H1 (cell line): ENCODE results near the gene DAPK2. TPM values are rescaled to one million over a fixed set of nuclear protein-coding genes. Genes with fewer than 3 reads are reported as not detected.

Experiments used
- CTCF ChIA-PET: fragments of 300-600 bp; sonication (Branson Sonifier 250); formaldehyde crosslinking; loops from one replicate; lab custom pipeline; 2021; ENCODE audit not compliant: partially characterized antibody; lab: Charles Lee
- POLR2A ChIA-PET: fragments of 300-600 bp; sonication (Branson Sonifier 250); formaldehyde crosslinking; loops from one replicate; lab custom pipeline; 2021; ENCODE audit warnings: inconsistent platforms; ENCODE audit not compliant: partially characterized antibody; lab: Charles Lee
- DNase-seq, 2 experiments: peaks; one replicate each; pipeline versions ENCODE4 v3.0.0 to v3.0.0-alpha.2; 2010 to 2022; ENCODE audit warnings: low spot score in 2 of 2, low read depth in 1 of 2, mixed read lengths in 1 of 2
- FAIRE-seq: peaks from 2 replicates; lab custom pipeline; 2011; peaks lifted over from hg19 to GRCh38; lab: Jason Lieb, UNC
- H2AFZ ChIP-seq: 2 replicates; pipeline ENCODE4 v1.8.1; 2012; ENCODE audit warnings: low read length, inconsistent platforms
- H2AK5ac ChIP-seq: 2 replicates; pipeline ENCODE4 v1.6.1; 2013; ENCODE audit warnings: low read depth, low read length
- H2BK120ac ChIP-seq: replicated peaks from 2 replicates; pipeline ENCODE3; 2013; ENCODE audit warnings: low read depth, low read length, inconsistent platforms
- H2BK12ac ChIP-seq: 2 replicates; pipeline ENCODE4 v1.6.1; 2013; ENCODE audit warnings: low read depth, low read length
- H2BK15ac ChIP-seq: 2 replicates; pipeline ENCODE4 v1.6.1; 2013; ENCODE audit warnings: low read length
- H2BK20ac ChIP-seq: 2 replicates; pipeline ENCODE4 v1.6.1; 2013; ENCODE audit warnings: low read length
- H2BK5ac ChIP-seq: 2 replicates; pipeline ENCODE4 v1.6.1; 2013; ENCODE audit warnings: low read depth, low read length
- H3K14ac ChIP-seq: 2 replicates; pipeline ENCODE4 v1.6.1; 2013; ENCODE audit warnings: inconsistent platforms; ENCODE audit not compliant: insufficient read length
- H3K18ac ChIP-seq: 2 replicates; pipeline ENCODE4 v1.6.1; 2013; ENCODE audit warnings: low read length; ENCODE audit errors: extremely low read depth
- H3K23ac ChIP-seq: 2 replicates; pipeline ENCODE4 v1.6.1; 2013; ENCODE audit warnings: inconsistent platforms; ENCODE audit not compliant: insufficient read length
- H3K23me2 ChIP-seq: 2 replicates; pipeline ENCODE4 v1.6.1; 2013; ENCODE audit warnings: low read depth, low read length
- H3K27ac ChIP-seq: 2 replicates; pipeline ENCODE4 v1.6.1; 2011; ENCODE audit warnings: low read depth, low read length, inconsistent platforms
- H3K27me3 ChIP-seq, 4 experiments: replicated peaks in 1 of 4; 1 replicate in 1 of 4; 2 replicates in 3 of 4; pipeline versions ENCODE4 v1.6.1 to v1.8.1; 2011 to 2013; ENCODE audit warnings: low read length in 3 of 4, mild to moderate bottlenecking in 3 of 4, inconsistent platforms in 2 of 4, mixed read lengths in 2 of 4, moderate library complexity in 1 of 4; ENCODE audit not compliant: control insufficient read depth in 3 of 4, insufficient read depth in 3 of 4; ENCODE audit errors: extremely low read depth in 1 of 4
- H3K36me3 ChIP-seq, 4 experiments: 2 replicates each; pipeline versions ENCODE4 v1.6.1 to v1.8.1; 2011 to 2013; ENCODE audit warnings: mild to moderate bottlenecking in 4 of 4, low read length in 3 of 4, moderate library complexity in 2 of 4, control low read depth in 1 of 4, inconsistent platforms in 1 of 4; ENCODE audit not compliant: insufficient read depth in 4 of 4, control insufficient read depth in 2 of 4
- H3K4ac ChIP-seq: replicated peaks from 2 replicates; pipeline ENCODE3; 2013; ENCODE audit warnings: low read length, low read depth, mixed read lengths, inconsistent platforms; ENCODE audit not compliant: insufficient read length
- H3K4me1 ChIP-seq, 4 experiments: replicated peaks in 1 of 4; 1 replicate in 1 of 4; 2 replicates in 3 of 4; pipeline versions ENCODE4 v1.6.1 to v1.8.1; 2011 to 2013; ENCODE audit warnings: low read length in 3 of 4, inconsistent platforms in 2 of 4, mixed read lengths in 1 of 4; ENCODE audit not compliant: insufficient read depth in 4 of 4, control insufficient read depth in 3 of 4
- H3K4me2 ChIP-seq, 2 experiments: 2 replicates each; pipeline versions ENCODE4 v1.6.1 to v1.8.1; 2011 to 2013; ENCODE audit warnings: low read depth in 2 of 2, low read length in 2 of 2, control low read depth in 1 of 2, inconsistent platforms in 1 of 2, mild to moderate bottlenecking in 1 of 2; ENCODE audit not compliant: insufficient read depth in 1 of 2
- H3K4me3 ChIP-seq, 4 experiments: fragments of 200-600, 300-600 bp in 1 of 4; sonication (generic), shearing (Covaris generic), sonication (Bioruptor Twin) in 1 of 4; 2 replicates each; pipeline versions ENCODE4 v1.5.1 to v1.8.1; 2011 to 2016; ENCODE audit warnings: low read length in 4 of 4, low read depth in 3 of 4, control low read depth in 2 of 4, inconsistent platforms in 2 of 4, mild to moderate bottlenecking in 2 of 4, mixed read lengths in 1 of 4, moderate library complexity in 1 of 4; ENCODE audit not compliant: insufficient read depth in 2 of 4; ENCODE audit errors: extremely low read depth in 1 of 4
- H3K56ac ChIP-seq: replicated peaks from 2 replicates; pipeline ENCODE3; 2013; ENCODE audit warnings: low read depth, mild to moderate bottlenecking, mixed read lengths, low read length, inconsistent platforms; ENCODE audit not compliant: insufficient read length
- H3K79me1 ChIP-seq: 2 replicates; pipeline ENCODE4 v1.6.1; 2013; ENCODE audit warnings: low read depth, low read length, control low read depth
- H3K79me2 ChIP-seq, 2 experiments: 2 replicates each; pipeline versions ENCODE4 v1.6.1 to v1.8.1; 2012 to 2013; ENCODE audit warnings: low read length in 2 of 2, mild to moderate bottlenecking in 2 of 2, inconsistent platforms in 1 of 2; ENCODE audit not compliant: insufficient read depth in 2 of 2, control insufficient read depth in 1 of 2
- H3K9ac ChIP-seq, 4 experiments: replicated peaks in 1 of 4; 1 replicate in 1 of 4; 2 replicates in 3 of 4; pipeline versions ENCODE4 v1.6.1 to v1.8.1; 2011 to 2013; ENCODE audit warnings: low read depth in 3 of 4, low read length in 3 of 4, control low read depth in 2 of 4, mild to moderate bottlenecking in 2 of 4, moderate library complexity in 2 of 4, inconsistent platforms in 1 of 4; ENCODE audit errors: extremely low read depth in 1 of 4
- H3K9me3 ChIP-seq, 2 experiments: 2 replicates each; pipeline versions ENCODE4 v1.6.1 to v1.8.1; 2012 to 2013; ENCODE audit warnings: mild to moderate bottlenecking in 2 of 2, moderate library complexity in 2 of 2, control low read depth in 1 of 2, inconsistent platforms in 1 of 2, low read depth in 1 of 2, low read length in 1 of 2, mixed read lengths in 1 of 2; ENCODE audit not compliant: insufficient read depth in 2 of 2
- H4K20me1 ChIP-seq, 2 experiments: replicated peaks in 1 of 2; 2 replicates each; pipeline versions ENCODE3 to v1.8.1; 2011 to 2013; ENCODE audit warnings: inconsistent platforms in 2 of 2, low read length in 2 of 2, mild to moderate bottlenecking in 1 of 2; ENCODE audit not compliant: insufficient read depth in 2 of 2, control insufficient read depth in 1 of 2
- H4K5ac ChIP-seq: 2 replicates; pipeline ENCODE4 v1.6.1; 2013; ENCODE audit warnings: low read length, low read depth, mixed read lengths, inconsistent platforms; ENCODE audit not compliant: insufficient read length
- H4K8ac ChIP-seq: 2 replicates; pipeline ENCODE4 v1.8.0; 2013; ENCODE audit warnings: mild to moderate bottlenecking, moderate library complexity, low read length, inconsistent platforms; ENCODE audit not compliant: insufficient read depth; ENCODE audit errors: extremely low read depth
- H4K91ac ChIP-seq: replicated peaks from 2 replicates; pipeline ENCODE3; 2013; ENCODE audit warnings: low read length, mixed read lengths, inconsistent platforms; ENCODE audit not compliant: insufficient read length
- ASH2L ChIP-seq: fragments of 200-600, 300-600 bp; sonication (generic); IDR thresholded peaks from one replicate; pipeline ENCODE4 v1.7.1; 2017; ENCODE audit warnings: low read length
- BACH1 ChIP-seq: IDR thresholded peaks from 2 replicates; pipeline ENCODE4 v1.6.1; 2012; ENCODE audit warnings: low read length, improper control_type of control experiment
- BCL11A ChIP-seq, 2 experiments: IDR thresholded peaks; one replicate each; pipeline ENCODE4 v1.6.1; 2011; ENCODE audit warnings: low read depth in 2 of 2, low read length in 2 of 2, mild to moderate bottlenecking in 2 of 2
- BRCA1 ChIP-seq: IDR thresholded peaks from 2 replicates; pipeline ENCODE4 v1.6.1; 2012; ENCODE audit warnings: low read depth, low read length, improper control_type of control experiment
- CEBPB ChIP-seq: IDR thresholded peaks from 2 replicates; pipeline ENCODE4 v1.6.1; 2012; ENCODE audit warnings: low read depth, low read length
- GTF2F1 ChIP-seq: IDR thresholded peaks from 2 replicates; pipeline ENCODE4 v1.6.1; 2012; ENCODE audit warnings: low read depth, low read length, improper control_type of control experiment, borderline replicate concordance
- SP1 ChIP-seq: IDR thresholded peaks from 2 replicates; pipeline ENCODE4 v1.6.1; 2011; ENCODE audit warnings: low read depth, low read length
- WGBS, 2 experiments: shearing (Covaris generic) in 1 of 2; methylation state at CpG; one replicate each; pipeline versions ENCODE4 v1.1.6 to v1.1.7; 2013 to 2015; ENCODE audit warnings: low lambda C conversion rate in 2 of 2, mixed read lengths in 2 of 2, inconsistent platforms in 1 of 2, low coverage in 1 of 2, missing lambda C conversion rate in 1 of 2; ENCODE audit not compliant: insufficient replicate concordance in 2 of 2, insufficient coverage in 1 of 2, insufficient read length in 1 of 2; ENCODE audit errors: extremely low coverage in 1 of 2, missing lambda C conversion rate in 1 of 2; 5-methylcytosine and 5-hydroxymethylcytosine counted together
- polyA plus RNA-seq, 7 experiments: library from polyadenylated mRNA; depleted of rRNA in 3 of 7; stranded (reverse) in 5 of 7; unstranded in 2 of 7; fragments of >200 nt in 5 of 7; fragments of 200-250 nt in 2 of 7; gene quantifications; 1 replicate in 5 of 7; 2 replicates in 1 of 7; 4 replicates in 1 of 7; pipeline versions ENCODE4 v1.2.1 to v1.2.3, GENCODE V29; 2011 to 2013; ENCODE audit warnings: missing spikeins in 2 of 7, mixed read lengths in 2 of 7
- total RNA-seq: library from RNA; stranded (reverse); fragmentation: NEBNext Ultra II Directional; extraction: Animal tissue kit (Norgen Biotek cat#: 25700); gene quantifications from 2 replicates; pipeline ENCODE4 v1.2.1, GENCODE V29; 2021

Gene DAPK2
- total and polyA plus RNA-seq, 2 of the 8 experiments (the other 6 are each of a cell fraction or from before 2014, with no cell fraction given): 1.8 to 2.9 TPM

DNA sequence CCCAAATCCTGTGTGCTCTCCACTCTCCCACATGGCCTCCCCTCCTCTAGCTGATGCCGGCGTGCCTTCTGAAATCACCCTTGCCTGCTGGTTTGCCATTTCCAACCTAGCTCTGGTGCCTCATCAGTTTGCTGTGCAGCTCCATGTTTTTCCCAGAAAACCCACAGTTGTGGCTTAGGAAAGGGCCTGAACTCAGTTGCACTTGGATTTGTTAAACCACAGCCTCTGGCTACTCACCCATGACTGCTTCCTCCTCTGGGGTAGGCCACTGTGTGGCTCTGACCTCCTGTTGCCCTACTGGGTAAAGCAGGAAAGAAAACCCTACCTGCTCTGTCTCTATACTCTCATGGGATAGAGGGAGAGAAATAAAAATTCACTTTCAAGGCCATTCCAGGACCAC, 97.3 kb downstream of the DAPK2 start:
- Histone ChIP-seq H2BK12ac (0 out of 2 replicates have a peak overlapping the region, but pooled peaks have one; percentile 31), H3K23ac (no peak overlapping the region), H3K79me2 (no peaks in the 10 kb centered on the region), H3K4me1 (peaks cover 0 to 3% (median 2%) of the 10 kb centered on the region in 4 experiments; a peak in 5 of 7 replicates), H2BK20ac (no peak overlapping the region), H3K27ac (no peak overlapping the region), H2BK5ac (no peak overlapping the region), H2BK15ac (no peak overlapping the region), H3K23me2 (no peaks in the 10 kb centered on the region), H4K20me1 (no peaks in the 10 kb centered on the region), H4K91ac (no peak overlapping the region), H3K18ac (no peak overlapping the region), H3K4ac (no peak overlapping the region), H3K79me1 (no peaks in the 10 kb centered on the region), H4K5ac (no peak overlapping the region), H3K4me2 (no peak overlapping the region), H3K36me3 (no peaks in the 10 kb centered on the region), H2AK5ac (no peak overlapping the region), H3K9me3 (no peaks in the 10 kb centered on the region), H4K8ac (no peak overlapping the region), H2BK120ac (no peak overlapping the region), H3K27me3 (no peaks in the 10 kb centered on the region), H2AFZ (no peak overlapping the region), H3K14ac (peak overlapping the region; percentile 21), H3K56ac (no peak overlapping the region), H3K4me3 (no peak overlapping the region), H3K9ac (no peak overlapping the region)
- ChIA-PET CTCF (interaction anchor here (1.2 to 1.6 kb wide), 2 partner anchors 8 to 34 kb away, joined by 3 to 5 read pairs; no protein-coding TSS in a partner anchor), POLR2A (no interaction called here)
- FAIRE-seq: no peak
- peak in 1 of 2 experiments; percentile 29 for DNase-seq
- WGBS, 2 experiments: 92% methylated on average over 2 of the region's 2 CpGs; no CpG with 5 or more reads in 1 of the 2 experiments
- no peak for TF ChIP-seq ASH2L
- no peak for TF ChIP-seq BRCA1
- no peak for TF ChIP-seq GTF2F1
- TF ChIP-seq BACH1: no peak
- no peak for TF ChIP-seq CEBPB
- TF ChIP-seq BCL11A (IDR thresholded peaks at IDR 0.05; ENCODE audit: low read depth in 2 of 2, low read length in 2 of 2): no peak
- no peak for TF ChIP-seq SP1
